GM18511 (cell line): ENCODE data around the gene C2.
"Not testable (repeated sequence)": the region's sequence is repeated elsewhere in the genome, so short reads cannot be mapped to it uniquely, and the experiment has no call there.

Experiments used
- ATAC-seq: cut with Tn5 transposase; IDR thresholded peaks from one replicate; pipeline ENCODE4 v1.9.1; 2021; ENCODE audit warnings: mild to moderate bottlenecking, moderate library complexity; ENCODE audit not compliant: unreplicated experiment

Gene C2

GRCh38 chr6:31972709-31973350 is 45.3 kb downstream of the C2 start:
- no peak for ATAC-seq

DNA sequence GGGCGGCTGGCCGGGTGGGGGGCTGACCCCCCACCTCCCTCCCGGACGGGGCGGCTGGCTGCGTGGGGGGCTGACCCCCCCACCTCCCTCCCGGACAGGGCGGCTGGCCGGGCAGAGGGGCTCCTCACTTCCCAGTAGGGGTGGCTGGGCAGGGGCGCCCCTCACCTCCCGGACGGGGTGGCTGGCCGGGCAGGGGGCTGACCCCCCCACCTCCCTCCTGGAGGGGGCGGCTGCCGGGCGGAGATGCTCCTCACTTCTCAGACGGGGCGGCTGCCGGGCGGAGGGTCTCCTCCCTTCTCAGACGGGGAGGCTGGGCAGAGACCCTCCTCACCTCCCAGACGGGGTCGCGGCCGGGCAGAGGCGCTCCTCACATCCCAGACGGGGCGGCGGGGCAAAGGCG is 48.5 kb downstream of the C2 start:
- ATAC-seq, result not testable (repeated sequence)

DNA sequence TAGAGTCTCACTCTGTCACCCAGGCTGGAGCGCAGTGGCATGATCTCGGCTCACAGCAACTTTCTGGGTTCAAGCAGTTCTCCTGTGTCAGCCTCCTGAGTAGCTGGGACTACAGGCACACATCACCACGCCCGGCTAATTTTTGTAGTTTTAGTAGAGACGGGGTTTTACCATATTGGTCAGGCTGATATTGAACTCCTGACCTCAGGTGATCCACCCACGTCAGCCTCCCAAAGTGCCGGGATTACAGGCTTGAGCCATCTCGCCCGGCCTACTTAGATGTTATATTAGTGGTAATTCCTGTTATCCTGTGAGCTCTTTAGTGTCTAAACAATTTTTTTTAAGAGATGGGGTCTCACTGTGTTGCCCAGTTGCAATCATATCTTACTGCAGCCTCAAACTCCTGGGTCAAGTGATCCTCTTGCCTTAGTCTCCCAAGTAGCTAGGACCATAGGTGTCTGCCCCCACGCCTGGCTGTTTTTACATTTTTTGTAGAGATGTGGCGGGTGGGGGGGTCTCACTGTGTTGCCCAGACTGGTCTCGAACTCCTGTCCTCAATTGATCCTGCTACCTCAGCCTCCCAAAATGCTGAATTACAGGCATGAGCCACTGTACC is 50.4 kb downstream of the C2 start:
- no peak for ATAC-seq

GRCh38 chr6:31978831-31979230 is 51.3 kb downstream of the C2 start:
- ATAC-seq, result no peak

DNA sequence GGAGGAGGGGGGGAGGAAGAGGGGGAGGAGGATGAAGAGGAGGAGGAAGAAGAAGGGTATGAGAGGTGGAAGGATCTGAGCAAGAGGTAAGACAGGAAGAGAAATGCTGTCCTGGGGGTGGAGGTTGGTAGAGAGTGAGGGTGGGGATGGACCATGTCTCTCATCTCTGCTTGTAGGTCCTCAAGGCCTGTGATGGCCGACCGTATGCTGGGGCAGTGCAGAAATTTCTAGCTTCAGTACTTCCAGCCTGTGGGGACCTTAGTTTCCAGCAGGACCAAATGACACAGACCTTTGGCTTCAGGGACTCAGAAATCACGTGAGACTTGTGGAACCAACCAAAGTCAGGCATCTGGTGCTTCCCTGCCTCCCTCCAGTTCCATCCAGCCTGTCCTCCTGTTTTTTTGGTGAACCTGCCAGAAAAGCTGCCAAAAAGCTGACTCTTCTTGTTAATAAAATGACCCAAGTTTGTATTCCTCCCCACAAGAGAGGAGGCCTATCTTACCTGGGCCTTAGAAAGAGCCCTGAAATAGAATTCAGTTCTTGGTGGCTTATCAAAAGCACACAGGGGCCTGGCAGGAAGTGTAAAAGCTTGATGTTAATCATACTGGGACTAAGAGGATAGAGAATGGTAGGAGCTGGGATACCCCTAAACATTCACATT is 51.9 kb downstream of the C2 start:
- no peak for ATAC-seq

GRCh38 chr6:31980195-31980876 is 52.8 kb downstream of the C2 start:
- ATAC-seq, result not testable (repeated sequence)

GRCh38 chr6:31980998-31981397 is 53.5 kb downstream of the C2 start:
- not testable (repeated sequence) for ATAC-seq

DNA sequence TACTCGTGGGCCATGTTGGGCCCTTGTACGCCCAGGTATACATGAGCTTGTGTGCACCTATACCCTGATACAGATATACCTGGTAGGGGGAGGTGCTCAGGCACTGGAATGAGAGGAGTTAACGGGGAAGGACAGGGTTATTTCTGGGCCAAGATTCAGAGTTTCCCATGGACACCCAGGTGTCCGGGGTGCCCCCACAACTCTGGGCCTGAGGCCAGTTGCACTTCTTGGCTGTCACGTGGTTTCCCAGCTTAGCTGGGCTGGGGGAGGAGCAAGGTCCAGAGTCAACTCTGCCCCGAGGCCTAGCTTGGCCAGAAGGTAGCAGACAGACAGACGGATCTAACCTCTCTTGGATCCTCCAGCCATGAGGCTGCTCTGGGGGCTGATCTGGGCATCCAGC is 54.2 kb downstream of the C2 start, which contains the start of gene C4A:
Gene C4A, plus strand, starts transcription at position 314 of the 400 bp plus-strand sequence. Its CDS starts 51 bp downstream, at position 365.
- ATAC-seq, result not testable (repeated sequence)

DNA sequence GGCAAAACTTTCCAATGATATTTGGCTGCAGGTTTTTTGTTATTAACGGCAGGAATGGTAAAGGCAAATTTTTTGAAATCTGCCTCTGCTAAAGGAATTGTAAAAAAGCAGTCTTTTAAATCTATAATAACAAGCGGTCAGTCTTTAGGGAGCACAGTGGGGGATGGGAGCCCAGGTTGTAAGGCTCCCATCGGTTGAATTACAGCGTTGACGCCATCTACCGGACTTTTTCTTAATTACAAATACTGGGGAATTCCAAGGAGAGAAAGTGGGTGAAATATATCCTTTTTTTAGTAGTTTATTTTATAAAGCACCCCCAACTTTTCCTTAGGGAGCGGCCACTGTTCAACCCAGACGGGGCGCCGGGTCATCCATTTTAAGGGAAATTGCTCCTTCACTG is 61.8 kb downstream of the C2 start:
- not testable (repeated sequence) for ATAC-seq

DNA sequence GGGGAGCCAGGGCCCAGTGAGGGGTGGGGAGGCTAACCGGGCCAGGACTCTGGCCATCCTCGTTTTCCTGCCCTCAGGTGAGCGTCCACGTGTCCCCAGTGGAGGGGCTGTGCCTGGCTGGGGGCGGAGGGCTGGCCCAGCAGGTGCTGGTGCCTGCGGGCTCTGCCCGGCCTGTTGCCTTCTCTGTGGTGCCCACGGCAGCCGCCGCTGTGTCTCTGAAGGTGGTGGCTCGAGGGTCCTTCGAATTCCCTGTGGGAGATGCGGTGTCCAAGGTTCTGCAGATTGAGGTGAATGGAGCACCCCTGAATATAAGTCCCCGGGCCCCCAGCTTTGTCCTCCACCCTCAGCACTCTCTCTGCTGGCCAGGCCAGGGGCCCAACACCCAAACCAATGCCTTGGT is 66.9 kb downstream of the C2 start:
- ATAC-seq, result not testable (repeated sequence)
